Hepatocyte (in vitro differentiated cells): ENCODE data around the gene CDC37L1.

Experiments
- CTCF ChIP-seq: fragments of 200-600 bp; sonication (generic); IDR thresholded peaks from 2 replicates; pipeline ENCODE4 v1.5.1; 2016; ENCODE audit warnings: antibody characterized with exemption, mild to moderate bottlenecking; ENCODE audit not compliant: poor library complexity
- EZH2 ChIP-seq: fragments of 200-600 bp; sonication (generic); IDR thresholded peaks from 2 replicates; pipeline ENCODE4 v1.6.1; 2016; ENCODE audit warnings: antibody characterized with exemption, mild to moderate bottlenecking, borderline replicate concordance
- EZH2phosphoT487 ChIP-seq: fragments of 200-600 bp; sonication (generic); IDR thresholded peaks from one replicate; pipeline ENCODE4 v1.6.1; 2018; ENCODE audit warnings: antibody characterized with exemption, mild to moderate bottlenecking, low read depth, moderate library complexity; ENCODE audit not compliant: unreplicated experiment, severe bottlenecking

GRCh38 chr9:4746278-4747030 is 67.1 kb downstream of the CDC37L1 start:
- TF ChIP-seq CTCF, result no peak
- TF ChIP-seq EZH2phosphoT487, result no peak
- no peak for TF ChIP-seq EZH2
